ENCODE data around the gene HEXIM1. TPM values are rescaled to one million over a fixed set of nuclear protein-coding genes. Genes with fewer than 3 reads are reported as not detected.

HEXIM1 gene
- total RNA-seq, 1 experiment from 2014 or later, result 59.1 TPM

- no peak for ATAC-seq
- POLR2A ChIA-PET, result no interaction called here
- DNase-seq (ENCODE audit: low read depth, low spot score), result no peak
- CTCF ChIA-PET, result no interaction called here
- Histone ChIP-seq H3K27me3 (ENCODE audit: control insufficient read depth, insufficient read depth, low read length) (no peaks in the 10 kb centered on the region), H3K4me1 (ENCODE audit: control insufficient read depth, insufficient read depth, low read length) (no peaks in the 10 kb centered on the region), H3K9me3 (ENCODE audit: control insufficient read depth, insufficient read depth, low read depth, low read length) (no peaks in the 10 kb centered on the region), H3K36me3 (ENCODE audit: control insufficient read depth, insufficient read depth, low read length) (peaks cover 6% of the 10 kb centered on the region; the same call in 1 of the 2 replicates), H3K4me3 (ENCODE audit: low read depth in 2 of 2, low read length in 2 of 2) (no peak overlapping the region), H3K27ac (ENCODE audit: low read length) (no peak overlapping the region)
- TF ChIP-seq SIN3A (IDR thresholded peaks at IDR 0.05; ENCODE audit: borderline replicate concordance, insufficient read depth, low read depth, low read length) (no peak), REST (IDR thresholded peaks at IDR 0.05; ENCODE audit: insufficient read depth in 1 of 2, low read depth in 2 of 2, low read length in 1 of 2) (no peak), CTCF (IDR thresholded peaks at IDR 0.05) (no peak), TCF7L2 (IDR thresholded peaks at IDR 0.05; ENCODE audit: low read depth, low read length) (no peak), POLR2AphosphoS5 (IDR thresholded peaks at IDR 0.05; ENCODE audit: low read depth, low read length) (no peak)
- intact Hi-C loops (cut with micrococcal nuclease; ENCODE audit: unreplicated experiment) (no loop called here), in situ Hi-C loops (cut with HindIII; ENCODE audit: low pct_unique_long_range_greater_than_20kb, low sequenced_read_pairs) (no loop called here)
- no TSS peak for BruUV-seq (replicated peaks)
Measured at GRCh38 chr17:45101546-45101882, 46.8 kb upstream of the HEXIM1 start.

GRCh38 chr17:45101883-45102811 is 46.1 kb upstream of the HEXIM1 start:
- no TSS peak for BruUV-seq (replicated peaks)
- no peak for ATAC-seq
- DNase-seq (ENCODE audit: low read depth, low spot score), result no peak
- ChIA-PET CTCF (no interaction called here), POLR2A (no interaction called here)
- no peak overlapping the region for H3K27ac ChIP-seq (ENCODE audit: low read length)
- no peaks in the 10 kb centered on the region for H3K9me3 ChIP-seq (ENCODE audit: control insufficient read depth, insufficient read depth, low read depth, low read length)
- intact Hi-C loops (cut with micrococcal nuclease; ENCODE audit: unreplicated experiment), result no loop called here
- no peak for TF ChIP-seq POLR2AphosphoS5 (IDR thresholded peaks at IDR 0.05; ENCODE audit: low read depth, low read length)
- TF ChIP-seq TCF7L2 (IDR thresholded peaks at IDR 0.05; ENCODE audit: low read depth, low read length), result no peak
- TF ChIP-seq SIN3A (IDR thresholded peaks at IDR 0.05; ENCODE audit: borderline replicate concordance, insufficient read depth, low read depth, low read length), result no peak
- TF ChIP-seq CTCF (IDR thresholded peaks at IDR 0.05), result no peak
- no peak for TF ChIP-seq REST (IDR thresholded peaks at IDR 0.05; ENCODE audit: insufficient read depth in 1 of 2, low read depth in 2 of 2, low read length in 1 of 2)
- no peak overlapping the region for H3K4me3 ChIP-seq (ENCODE audit: low read depth in 2 of 2, low read length in 2 of 2)
- H3K36me3 ChIP-seq (ENCODE audit: control insufficient read depth, insufficient read depth, low read length), result peaks cover 6% of the 10 kb centered on the region; the same call in 1 of the 2 replicates
- no peaks in the 10 kb centered on the region for H3K27me3 ChIP-seq (ENCODE audit: control insufficient read depth, insufficient read depth, low read length)
- no peaks in the 10 kb centered on the region for H3K4me1 ChIP-seq (ENCODE audit: control insufficient read depth, insufficient read depth, low read length)
- in situ Hi-C loops (cut with HindIII; ENCODE audit: low pct_unique_long_range_greater_than_20kb, low sequenced_read_pairs), result no loop called here

Data from Panc1 (cell line).